Measurements from ENCODE around the gene SNX21.

- TF ChIP-seq CTCF (IDR thresholded peaks at IDR 0.05 in 2 of 3, conservative IDR thresholded peaks at IDR 0.05 in 1 of 3; ENCODE audit: borderline replicate concordance in 1 of 3, insufficient read depth in 1 of 3, low read depth in 2 of 3, low read length in 2 of 3): no peak
- TF ChIP-seq CBX3 (IDR thresholded peaks at IDR 0.05; ENCODE audit: low read depth): no peak
- no peak for TF ChIP-seq ELF1 (IDR thresholded peaks at IDR 0.05; ENCODE audit: borderline replicate concordance, low read depth)
- no peak for TF ChIP-seq RAD21 (IDR thresholded peaks at IDR 0.05; ENCODE audit: low read depth)
- TF ChIP-seq POLR2A (IDR thresholded peaks at IDR 0.05; ENCODE audit: borderline replicate concordance, extremely low read depth, insufficient read depth, insufficient read length): peak; percentile 26
- TF ChIP-seq MAX (IDR thresholded peaks at IDR 0.05): peak; percentile 93
- TF ChIP-seq EZH2 (IDR thresholded peaks at IDR 0.05): no peak
- peak; percentile 99 for TF ChIP-seq SP1 (IDR thresholded peaks at IDR 0.05; ENCODE audit: low read depth)
- peak; percentile 72 for TF ChIP-seq POLR2AphosphoS5 (IDR thresholded peaks at IDR 0.05; ENCODE audit: low read depth, low read length)
These were observed 21.2 kb upstream of the SNX21 start, which contains the start of gene UBE2C for GRCh38 chr20:45812157-45813005.
